ENCODE measurements around the gene SNX8.

SNX8 gene

DNA sequence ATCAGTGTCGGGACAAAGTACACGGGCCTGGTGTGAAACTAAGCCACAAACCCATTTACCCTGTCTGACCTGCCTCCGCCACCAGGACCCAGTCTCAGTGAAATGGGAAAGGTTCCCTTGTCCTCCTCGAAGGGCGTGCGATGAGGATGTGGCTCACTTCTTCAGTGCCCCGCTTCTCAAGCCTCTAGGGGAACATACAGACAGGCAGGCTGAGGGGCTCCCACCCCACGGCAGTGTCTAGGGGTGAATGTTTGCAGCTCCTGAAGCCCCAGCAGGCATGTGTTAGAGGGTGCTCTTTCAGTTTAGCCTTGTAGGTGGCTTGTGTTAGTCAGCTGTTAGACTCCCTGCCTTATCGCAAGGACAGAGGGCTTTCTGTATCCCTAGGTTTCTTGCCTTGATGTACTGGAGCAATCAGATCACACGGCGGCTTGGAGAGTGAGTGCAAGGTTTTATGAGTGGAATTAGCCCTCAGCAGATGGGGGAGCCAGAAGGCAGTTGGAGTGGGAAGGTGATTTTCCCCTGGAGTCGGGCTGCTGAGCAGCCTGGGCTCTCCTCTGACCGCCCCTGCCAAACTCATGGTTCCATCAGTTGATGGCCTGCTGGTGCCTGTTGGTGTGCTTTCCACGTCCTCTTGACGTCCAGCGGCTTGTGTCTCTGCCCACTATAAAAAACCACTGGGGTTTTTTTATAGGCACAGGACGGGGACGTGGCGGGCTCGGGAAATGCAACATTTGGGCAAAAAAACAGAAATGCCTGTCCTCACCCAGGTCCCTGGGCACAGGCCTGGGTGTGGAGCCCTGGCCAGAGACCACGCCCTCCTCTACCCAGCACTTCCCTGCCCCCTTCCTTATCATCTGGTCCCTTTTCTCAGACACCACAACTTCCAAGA lies 71.5 kb downstream of the SNX8 start:
- DNase-seq = peak; percentile 25

GRCh38 chr7:2241580-2242540 lies 72.4 kb downstream of the SNX8 start, which contains the start of the genes MRM2 and NUDT1:
Gene MRM2, minus strand, starts transcription at chr7:2242205. Its CDS starts 36 bp downstream, at chr7:2242169.
Gene NUDT1, plus strand, starts transcription at chr7:2242226. Its CDS starts 2,349 bp downstream, at chr7:2244575.
- DNase-seq = peak; percentile 61

- DNase-seq = no peak
Measured at GRCh38 chr7:2239242-2239641, 75.0 kb downstream of the SNX8 start.

GRCh38 chr7:2237109-2237602 lies 77.1 kb downstream of the SNX8 start:
- peak; percentile 92 for DNase-seq

GRCh38 chr7:2233926-2234325 lies 80.3 kb downstream of the SNX8 start:
- DNase-seq = no peak

DNA sequence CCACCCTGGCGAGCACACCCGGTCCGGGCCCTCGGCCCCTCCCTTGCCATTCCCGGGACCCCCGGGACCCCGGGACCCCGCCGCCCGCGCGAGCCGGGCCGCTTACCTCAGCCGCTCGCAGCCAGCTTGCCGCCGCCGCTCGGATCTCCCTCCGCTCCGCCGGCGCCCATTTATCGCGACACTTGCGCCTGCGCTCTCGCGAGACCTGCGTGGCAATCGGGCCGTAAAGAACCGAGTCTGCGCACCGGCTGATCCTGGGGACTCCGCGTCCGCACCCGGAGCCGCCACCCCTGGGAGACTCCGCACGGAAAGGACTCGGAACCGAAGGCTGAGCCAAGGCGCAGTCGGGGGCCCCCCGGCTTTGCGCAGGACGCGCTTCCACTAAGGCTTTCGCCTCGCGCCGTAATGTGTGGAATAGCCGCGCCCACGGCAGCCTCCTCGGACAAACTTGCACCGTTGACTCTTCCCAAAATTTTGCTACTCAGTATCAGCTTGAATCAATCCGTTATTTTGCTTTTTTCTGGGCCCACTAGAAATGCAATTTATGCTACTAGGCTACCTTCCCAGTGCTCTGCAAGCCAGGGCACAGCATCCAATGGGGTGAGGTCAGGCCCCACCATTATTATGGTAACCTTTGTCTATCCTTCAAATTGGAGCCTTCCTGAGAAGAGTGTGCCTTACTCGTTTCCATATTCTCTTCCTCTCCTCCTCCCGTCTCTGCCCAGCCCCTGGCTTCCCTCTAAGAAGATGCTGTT lies 81.3 kb downstream of the SNX8 start, which contains the start of gene MAD1L1:
TSS of gene MAD1L1 (minus strand) at position 180 of the 755 bp plus-strand sequence. CDS start 2,812 bp downstream, outside the sequence.
- peak; percentile 81 for DNase-seq

DNA sequence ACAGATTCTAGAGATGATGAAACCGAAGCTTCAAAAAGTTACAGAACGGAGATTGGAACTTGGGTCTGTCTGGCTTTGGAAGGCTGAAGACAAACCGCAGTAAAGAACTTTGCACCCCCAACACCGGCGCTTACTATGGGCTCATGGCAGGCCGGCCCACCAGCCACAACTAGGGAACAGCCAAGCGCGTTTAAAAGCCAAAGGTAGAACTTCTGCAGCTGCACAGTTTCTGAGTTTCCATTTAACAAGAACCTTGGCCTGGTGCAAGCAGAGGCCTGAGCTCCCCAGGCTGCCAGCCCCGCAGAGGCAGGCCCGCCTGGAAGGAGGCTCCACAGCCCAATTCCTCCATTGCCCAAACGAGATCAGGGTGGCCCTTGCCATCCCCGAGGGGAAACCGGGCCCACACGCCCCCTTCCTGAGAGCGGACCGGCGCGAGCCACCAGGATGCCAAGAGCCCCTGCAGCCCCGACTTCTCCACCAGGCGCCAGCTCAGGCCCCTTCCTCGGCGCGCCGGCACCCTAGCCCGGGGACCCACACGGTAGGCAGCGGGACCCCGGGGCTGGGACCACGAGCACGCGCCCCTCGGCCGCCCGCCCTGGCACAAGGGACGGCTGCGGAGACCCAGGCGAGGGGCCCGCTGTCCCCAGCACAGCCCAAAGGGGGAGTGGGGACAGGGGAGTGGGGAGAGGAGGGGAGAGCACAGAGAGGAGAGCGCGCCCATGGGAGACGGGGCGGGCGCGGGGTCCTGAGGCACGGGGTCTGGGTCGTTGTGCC lies 82.1 kb downstream of the SNX8 start:
- peak; percentile 40 for DNase-seq

- no peak for DNase-seq
Measured at GRCh38 chr7:2230882-2231281, 83.4 kb downstream of the SNX8 start.

DNA sequence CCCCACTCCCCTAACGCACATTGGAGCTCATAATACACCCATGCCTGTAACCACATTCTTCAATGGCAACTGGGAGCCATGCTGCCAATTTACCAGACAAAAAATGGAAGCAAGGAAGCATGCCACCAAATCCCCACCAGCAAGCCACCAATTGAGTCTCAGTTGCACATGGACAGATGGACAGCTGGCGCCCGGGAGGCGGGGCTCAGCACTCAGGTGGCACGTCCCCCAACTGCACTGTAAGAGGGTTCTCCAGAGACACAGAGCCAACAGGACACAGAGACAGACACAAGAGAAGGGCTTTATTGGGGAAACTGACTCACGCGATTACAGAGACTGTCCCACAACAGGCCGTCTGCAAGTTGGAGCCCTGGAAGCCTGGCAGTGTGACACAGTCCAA lies 84.0 kb downstream of the SNX8 start:
- DNase-seq = no peak

DNA sequence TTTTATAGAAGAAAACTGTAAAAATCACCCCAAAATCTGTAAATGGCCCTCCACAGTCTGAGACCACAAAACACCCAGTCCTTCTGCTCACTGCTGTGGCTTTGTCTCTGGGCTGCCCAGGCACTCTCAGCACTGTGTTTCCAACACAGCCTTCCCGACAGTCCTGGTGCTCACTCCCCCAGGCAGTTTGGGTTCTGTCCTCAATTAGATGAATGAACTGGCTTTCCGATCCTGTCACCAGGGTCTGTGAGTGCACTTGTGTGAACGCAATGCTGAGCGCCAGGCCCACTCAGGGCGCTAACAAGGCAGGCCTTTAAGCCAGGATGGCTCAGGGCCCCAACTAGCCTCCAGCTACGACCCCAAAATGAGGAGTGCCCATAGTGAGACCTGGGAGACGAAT lies 84.8 kb downstream of the SNX8 start:
- DNase-seq = no peak

DNA sequence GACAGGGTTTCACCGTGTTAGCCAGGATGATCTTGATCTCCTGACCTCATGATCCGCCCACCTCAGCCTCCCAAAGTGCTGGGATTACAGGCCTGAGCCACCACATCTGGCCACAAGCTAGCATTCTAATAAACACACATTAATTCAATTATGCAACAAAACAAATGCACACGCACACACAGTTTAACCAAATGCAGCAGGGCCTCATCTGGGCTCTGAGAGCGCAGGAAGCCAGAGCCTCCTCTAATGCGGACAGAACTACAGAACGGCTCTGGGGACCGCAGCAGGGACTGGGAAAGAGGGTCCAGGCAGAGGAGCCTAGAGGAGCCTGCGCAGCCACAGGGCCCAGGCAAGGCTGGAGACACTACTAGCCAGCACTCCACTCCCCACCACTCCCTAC lies 85.3 kb downstream of the SNX8 start:
- no peak for DNase-seq

- no peak for DNase-seq
Measured at GRCh38 chr7:2227699-2228098, 86.5 kb downstream of the SNX8 start.

- DNase-seq = no peak
Measured at GRCh38 chr7:2225830-2226229, 88.4 kb downstream of the SNX8 start.

GRCh38 chr7:2225336-2225735 lies 88.9 kb downstream of the SNX8 start:
- no peak for DNase-seq

DNA sequence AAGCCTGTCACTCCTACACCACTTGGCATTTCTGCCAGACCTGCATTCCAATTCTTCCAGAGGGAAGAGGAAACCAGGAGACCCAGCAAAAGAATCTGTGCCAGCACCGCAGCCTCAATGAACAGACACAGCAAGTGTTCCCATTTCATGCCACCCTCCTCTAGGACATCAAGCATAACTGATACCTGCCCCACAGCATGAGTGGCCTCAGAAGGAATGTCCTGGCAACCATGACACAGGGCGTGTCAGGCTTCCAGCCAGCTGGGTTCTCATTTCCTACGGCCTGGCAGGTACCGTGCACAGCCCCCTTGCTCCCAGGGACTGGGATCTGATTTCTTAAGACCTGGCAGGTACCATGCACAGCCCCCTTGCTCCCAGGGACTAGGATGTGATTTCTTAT lies 89.3 kb downstream of the SNX8 start:
- no peak for DNase-seq

GRCh38 chr7:2224491-2224928 lies 89.7 kb downstream of the SNX8 start:
- DNase-seq = no peak

DNA sequence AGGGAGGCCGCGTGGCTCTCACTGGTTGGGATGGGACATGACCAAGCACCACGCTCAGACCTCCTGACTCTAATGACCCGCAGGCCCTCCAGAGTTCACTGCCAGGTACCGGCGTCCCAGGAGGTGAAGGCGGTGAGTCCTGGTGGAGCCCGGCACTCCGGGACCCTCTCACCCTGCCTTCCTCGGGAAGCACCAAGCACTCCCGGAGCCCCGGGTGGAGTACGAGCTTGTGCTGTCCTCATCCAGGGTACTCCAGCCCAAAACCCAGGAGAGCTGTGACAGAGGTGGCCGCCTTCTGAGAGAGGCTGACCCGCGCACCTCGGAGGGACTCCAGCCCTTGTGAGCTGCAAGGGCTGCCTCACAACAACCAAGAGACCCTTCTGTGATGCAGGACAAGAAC lies 90.9 kb downstream of the SNX8 start:
- DNase-seq = no peak

DNA sequence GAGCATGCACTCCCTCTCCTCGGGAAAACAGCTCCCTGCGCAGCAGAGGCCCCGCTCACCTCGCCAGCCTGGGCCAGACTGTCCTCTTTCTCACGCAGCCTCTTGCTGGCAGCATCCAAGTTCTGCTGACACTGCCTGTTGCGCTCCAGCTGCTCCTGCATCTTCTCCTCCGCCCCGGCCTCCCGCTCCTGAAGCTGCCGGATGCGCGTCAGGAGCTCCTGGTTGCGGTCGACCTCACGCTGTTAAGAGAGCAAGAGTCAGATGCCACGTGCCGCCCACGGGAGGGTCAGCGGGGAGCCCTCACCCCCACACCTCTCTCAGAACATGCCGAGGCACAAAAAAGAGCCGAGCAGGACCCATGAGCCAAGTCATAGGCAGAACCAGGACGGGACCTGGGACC lies 91.7 kb downstream of the SNX8 start:
- no peak for DNase-seq

GRCh38 chr7:2220954-2221353 lies 93.3 kb downstream of the SNX8 start:
- no peak for DNase-seq

GRCh38 chr7:2220506-2220905 lies 93.7 kb downstream of the SNX8 start:
- no peak for DNase-seq

DNA sequence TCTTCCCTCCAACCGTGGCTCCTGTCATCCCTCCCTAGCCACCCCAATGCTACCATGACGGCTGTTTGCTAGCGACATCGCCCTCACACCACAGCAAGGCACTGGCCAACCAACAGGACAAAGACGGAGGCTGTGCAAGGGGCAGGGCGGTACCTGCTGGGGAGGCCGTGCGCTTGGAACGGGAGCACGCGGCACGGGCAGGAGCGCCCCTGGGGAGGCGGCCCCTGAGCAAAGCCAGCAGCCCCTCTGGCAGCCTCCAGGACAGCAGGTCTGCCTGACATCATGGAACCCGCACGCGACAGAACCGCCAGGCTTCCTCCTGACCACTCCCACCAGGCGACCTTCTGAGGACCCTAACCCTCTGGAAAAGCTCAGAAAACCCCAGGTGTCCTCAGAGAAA lies 94.2 kb downstream of the SNX8 start:
- DNase-seq = no peak

GRCh38 chr7:2219606-2220005 lies 94.6 kb downstream of the SNX8 start:
- no peak for DNase-seq

Data from NCI-H2171 treated with DMSO at 0.1 percent for 48 hours (cell line).